ENCODE measurements around the gene CCDC146. TPM values are rescaled to one million over a fixed set of nuclear protein-coding genes. Genes with fewer than 3 reads are reported as not detected.
"Not testable (repeated sequence)": the region's sequence is repeated elsewhere in the genome, so short reads cannot be mapped to it uniquely, and the experiment has no call there.

CCDC146 gene
- total RNA-seq, 1 experiment from 2014 or later, result 1.9 TPM

GRCh38 chr7:77172437-77173172 lies 50.2 kb downstream of the CCDC146 start:
- not testable (repeated sequence) for DNase-seq (ENCODE audit: low read depth in 1 of 2, low spot score in 2 of 2); H3K4me1 ChIP-seq (replicated peaks); H3K27me3 ChIP-seq (replicated peaks); H3K27ac ChIP-seq; H3K4me3 ChIP-seq; H3K9me3 ChIP-seq (replicated peaks); H3K36me3 ChIP-seq

- not testable (repeated sequence) for H3K4me3 ChIP-seq; H3K27me3 ChIP-seq (replicated peaks); H3K9me3 ChIP-seq (replicated peaks); H3K36me3 ChIP-seq; DNase-seq (ENCODE audit: low read depth in 1 of 2, low spot score in 2 of 2); H3K4me1 ChIP-seq (replicated peaks); H3K27ac ChIP-seq
These were observed 52.0 kb downstream of the CCDC146 start for GRCh38 chr7:77174418-77174817.

GRCh38 chr7:77175274-77175800 lies 52.9 kb downstream of the CCDC146 start:
- H3K4me1 ChIP-seq (replicated peaks); H3K27me3 ChIP-seq (replicated peaks); H3K9me3 ChIP-seq (replicated peaks); H3K27ac ChIP-seq; H3K36me3 ChIP-seq; H3K4me3 ChIP-seq; DNase-seq (ENCODE audit: low read depth in 1 of 2, low spot score in 2 of 2): not testable (repeated sequence)

- not testable (repeated sequence) for H3K4me1 ChIP-seq (replicated peaks); H3K27me3 ChIP-seq (replicated peaks); H3K27ac ChIP-seq; H3K9me3 ChIP-seq (replicated peaks); H3K36me3 ChIP-seq; DNase-seq (ENCODE audit: low read depth in 1 of 2, low spot score in 2 of 2); H3K4me3 ChIP-seq
These were observed 55.0 kb downstream of the CCDC146 start for GRCh38 chr7:77177321-77177904.

- H3K27ac ChIP-seq; H3K9me3 ChIP-seq (replicated peaks); H3K4me1 ChIP-seq (replicated peaks); DNase-seq (ENCODE audit: low read depth in 1 of 2, low spot score in 2 of 2); H3K27me3 ChIP-seq (replicated peaks); H3K4me3 ChIP-seq; H3K36me3 ChIP-seq: not testable (repeated sequence)
These were observed 55.6 kb downstream of the CCDC146 start for GRCh38 chr7:77178024-77178423.

- H3K4me1 ChIP-seq (replicated peaks), result no peaks in the 10 kb centered on the region
- H3K9me3 ChIP-seq (replicated peaks), result no peaks in the 10 kb centered on the region
- no peak for DNase-seq (ENCODE audit: low read depth in 1 of 2, low spot score in 2 of 2)
- H3K36me3 ChIP-seq, result no peaks in the 10 kb centered on the region
- H3K27me3 ChIP-seq (replicated peaks), result no peaks in the 10 kb centered on the region
- H3K27ac ChIP-seq, result no peak overlapping the region
- no peak overlapping the region for H3K4me3 ChIP-seq
These were observed 58.7 kb downstream of the CCDC146 start for GRCh38 chr7:77181015-77181595.

GRCh38 chr7:77181734-77182133 lies 59.3 kb downstream of the CCDC146 start:
- Histone ChIP-seq H3K4me3 (no peak overlapping the region), H3K4me1 (replicated peaks) (no peaks in the 10 kb centered on the region), H3K27me3 (replicated peaks) (no peaks in the 10 kb centered on the region), H3K36me3 (no peaks in the 10 kb centered on the region), H3K27ac (no peak overlapping the region), H3K9me3 (replicated peaks) (no peaks in the 10 kb centered on the region)
- no peak for DNase-seq (ENCODE audit: low read depth in 1 of 2, low spot score in 2 of 2)

- Histone ChIP-seq H3K27ac (no peak overlapping the region), H3K27me3 (replicated peaks) (no peaks in the 10 kb centered on the region), H3K9me3 (replicated peaks) (no peaks in the 10 kb centered on the region), H3K36me3 (no peaks in the 10 kb centered on the region), H3K4me1 (replicated peaks) (no peaks in the 10 kb centered on the region), H3K4me3 (no peak overlapping the region)
- DNase-seq (ENCODE audit: low read depth in 1 of 2, low spot score in 2 of 2), result no peak
These were observed 59.8 kb downstream of the CCDC146 start for GRCh38 chr7:77182261-77182660.

GRCh38 chr7:77184463-77184862 lies 62.0 kb downstream of the CCDC146 start:
- Histone ChIP-seq H3K27me3 (replicated peaks) (no peaks in the 10 kb centered on the region), H3K4me3 (no peak overlapping the region), H3K4me1 (replicated peaks) (no peaks in the 10 kb centered on the region), H3K36me3 (no peaks in the 10 kb centered on the region), H3K27ac (no peak overlapping the region), H3K9me3 (replicated peaks) (no peaks in the 10 kb centered on the region)
- no peak for DNase-seq (ENCODE audit: low read depth in 1 of 2, low spot score in 2 of 2)

- no peaks in the 10 kb centered on the region for H3K4me1 ChIP-seq (replicated peaks)
- no peaks in the 10 kb centered on the region for H3K9me3 ChIP-seq (replicated peaks)
- H3K27ac ChIP-seq, result no peak overlapping the region
- H3K27me3 ChIP-seq (replicated peaks), result no peaks in the 10 kb centered on the region
- no peak for DNase-seq (ENCODE audit: low read depth in 1 of 2, low spot score in 2 of 2)
- no peak overlapping the region for H3K4me3 ChIP-seq
- no peaks in the 10 kb centered on the region for H3K36me3 ChIP-seq
These were observed 62.6 kb downstream of the CCDC146 start for GRCh38 chr7:77184990-77185389.

GRCh38 chr7:77185866-77186265 lies 63.5 kb downstream of the CCDC146 start:
- Histone ChIP-seq H3K4me1 (replicated peaks) (no peaks in the 10 kb centered on the region), H3K27ac (no peak overlapping the region), H3K27me3 (replicated peaks) (no peaks in the 10 kb centered on the region), H3K4me3 (no peak overlapping the region), H3K9me3 (replicated peaks) (no peaks in the 10 kb centered on the region), H3K36me3 (no peaks in the 10 kb centered on the region)
- no peak for DNase-seq (ENCODE audit: low read depth in 1 of 2, low spot score in 2 of 2)

- Histone ChIP-seq H3K4me3 (no peak overlapping the region), H3K9me3 (replicated peaks) (no peaks in the 10 kb centered on the region), H3K27ac (no peak overlapping the region), H3K27me3 (replicated peaks) (no peaks in the 10 kb centered on the region), H3K4me1 (replicated peaks) (no peaks in the 10 kb centered on the region), H3K36me3 (no peaks in the 10 kb centered on the region)
- DNase-seq (ENCODE audit: low read depth in 1 of 2, low spot score in 2 of 2), result no peak
These were observed 66.5 kb downstream of the CCDC146 start for GRCh38 chr7:77188731-77189437.

- no peak for DNase-seq (ENCODE audit: low read depth in 1 of 2, low spot score in 2 of 2)
- no peak overlapping the region for H3K4me3 ChIP-seq
These were observed 74.7 kb downstream of the CCDC146 start for GRCh38 chr7:77197141-77197540.

More at GRCh38 chr7:77197141-77197540, 74.7 kb downstream of the CCDC146 start:
- H3K36me3 ChIP-seq, result no peaks in the 10 kb centered on the region
- no peak overlapping the region for H3K27ac ChIP-seq
- no peaks in the 10 kb centered on the region for H3K27me3 ChIP-seq (replicated peaks)
- H3K9me3 ChIP-seq (replicated peaks), result no peaks in the 10 kb centered on the region
- H3K4me1 ChIP-seq (replicated peaks), result no peaks in the 10 kb centered on the region

Data from SJSA1 (cell line).